WTC11 (cell line): ENCODE measurements around the gene HS2ST1.

Source experiments
- ELF4 ChIP-seq: sonication (generic); formaldehyde crosslinking; IDR thresholded peaks from 2 replicates; pipeline ENCODE4 v1.8.1; 2022; ENCODE audit warnings: low read depth, mild to moderate bottlenecking, moderate library complexity, missing genetic modification reagents
- FOXJ3 ChIP-seq: sonication (generic); formaldehyde crosslinking; IDR thresholded peaks from 2 replicates; pipeline ENCODE4 v1.9.0; 2021; ENCODE audit warnings: missing genetic modification reagents, mild to moderate bottlenecking, borderline replicate concordance
- MXD4 ChIP-seq: fragments of 250-450 bp; sonication (Bioruptor Pico); IDR thresholded peaks from 2 replicates; pipeline ENCODE4 v1.8.0; 2021; ENCODE audit warnings: mild to moderate bottlenecking, moderate library complexity, borderline replicate concordance
- MYBL2 ChIP-seq: sonication (generic); formaldehyde crosslinking; IDR thresholded peaks from 2 replicates; pipeline ENCODE4 v1.8.1; 2023; ENCODE audit warnings: mild to moderate bottlenecking, moderate library complexity, missing genetic modification reagents
- NFYB ChIP-seq: sonication (generic); formaldehyde crosslinking; conservative IDR thresholded peaks from 2 replicates; pipeline ENCODE4 v1.8.0; 2022; ENCODE audit warnings: low read depth, missing genetic modification reagents
- ZNF263 ChIP-seq: sonication (generic); formaldehyde crosslinking; IDR thresholded peaks from 2 replicates; pipeline ENCODE4 v1.8.1; 2022; ENCODE audit warnings: low read depth, mild to moderate bottlenecking, moderate library complexity, missing genetic modification reagents
- ZNF423 ChIP-seq: fragments of 250-450 bp; sonication (Bioruptor Pico); IDR thresholded peaks from 2 replicates; pipeline ENCODE4 v2.1.2; 2022; ENCODE audit warnings: mild to moderate bottlenecking, moderate library complexity
- TF ChIP-seq, protein P1 (sequence below): fragments of 200-600 bp; IDR thresholded peaks from 2 replicates; pipeline ENCODE4 v1.8.0; 2022; ENCODE audit warnings: antibody characterized with exemption
- TF ChIP-seq, protein P2 (sequence below): sonication (generic); formaldehyde crosslinking; IDR thresholded peaks from 2 replicates; pipeline ENCODE4 v1.8.1; 2022; ENCODE audit warnings: mild to moderate bottlenecking, missing genetic modification reagents, moderate library complexity, borderline replicate concordance
- TF ChIP-seq, protein P3 (sequence below): sonication (generic); formaldehyde crosslinking; IDR thresholded peaks from 2 replicates; pipeline ENCODE4 v1.8.1; 2023; ENCODE audit warnings: mild to moderate bottlenecking, missing genetic modification reagents

DNA sequence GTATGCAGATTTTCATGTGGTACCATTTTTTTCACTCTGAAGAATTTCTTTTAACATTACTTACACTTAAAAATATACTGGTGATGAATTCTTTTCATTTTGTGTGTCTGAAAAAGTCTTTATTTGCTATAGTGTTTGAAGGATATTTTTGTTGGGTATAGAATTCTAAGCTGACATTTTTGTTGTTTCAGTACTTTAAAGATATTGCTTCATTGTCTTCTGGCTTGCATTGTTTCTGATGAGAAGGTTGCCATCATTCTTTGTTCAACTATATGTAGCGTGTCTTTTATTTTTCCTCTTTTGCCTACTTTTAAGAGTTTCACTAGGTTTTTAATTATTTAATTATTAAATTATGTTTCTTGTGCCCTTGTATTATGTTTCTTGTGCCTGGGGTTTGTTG lies 8.0 kb downstream of the HS2ST1 start:
- TF ChIP-seq, protein P1, sequence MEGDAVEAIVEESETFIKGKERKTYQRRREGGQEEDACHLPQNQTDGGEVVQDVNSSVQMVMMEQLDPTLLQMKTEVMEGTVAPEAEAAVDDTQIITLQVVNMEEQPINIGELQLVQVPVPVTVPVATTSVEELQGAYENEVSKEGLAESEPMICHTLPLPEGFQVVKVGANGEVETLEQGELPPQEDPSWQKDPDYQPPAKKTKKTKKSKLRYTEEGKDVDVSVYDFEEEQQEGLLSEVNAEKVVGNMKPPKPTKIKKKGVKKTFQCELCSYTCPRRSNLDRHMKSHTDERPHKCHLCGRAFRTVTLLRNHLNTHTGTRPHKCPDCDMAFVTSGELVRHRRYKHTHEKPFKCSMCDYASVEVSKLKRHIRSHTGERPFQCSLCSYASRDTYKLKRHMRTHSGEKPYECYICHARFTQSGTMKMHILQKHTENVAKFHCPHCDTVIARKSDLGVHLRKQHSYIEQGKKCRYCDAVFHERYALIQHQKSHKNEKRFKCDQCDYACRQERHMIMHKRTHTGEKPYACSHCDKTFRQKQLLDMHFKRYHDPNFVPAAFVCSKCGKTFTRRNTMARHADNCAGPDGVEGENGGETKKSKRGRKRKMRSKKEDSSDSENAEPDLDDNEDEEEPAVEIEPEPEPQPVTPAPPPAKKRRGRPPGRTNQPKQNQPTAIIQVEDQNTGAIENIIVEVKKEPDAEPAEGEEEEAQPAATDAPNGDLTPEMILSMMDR, result no peak
- no peak for TF ChIP-seq NFYB
- no peak for TF ChIP-seq ZNF423
- TF ChIP-seq, protein P2, sequence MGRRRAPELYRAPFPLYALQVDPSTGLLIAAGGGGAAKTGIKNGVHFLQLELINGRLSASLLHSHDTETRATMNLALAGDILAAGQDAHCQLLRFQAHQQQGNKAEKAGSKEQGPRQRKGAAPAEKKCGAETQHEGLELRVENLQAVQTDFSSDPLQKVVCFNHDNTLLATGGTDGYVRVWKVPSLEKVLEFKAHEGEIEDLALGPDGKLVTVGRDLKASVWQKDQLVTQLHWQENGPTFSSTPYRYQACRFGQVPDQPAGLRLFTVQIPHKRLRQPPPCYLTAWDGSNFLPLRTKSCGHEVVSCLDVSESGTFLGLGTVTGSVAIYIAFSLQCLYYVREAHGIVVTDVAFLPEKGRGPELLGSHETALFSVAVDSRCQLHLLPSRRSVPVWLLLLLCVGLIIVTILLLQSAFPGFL (CRISPR knock-in tag), result no peak
- TF ChIP-seq MXD4 (CRISPR knock-in tag), result no peak
- no peak for TF ChIP-seq ZNF263
- TF ChIP-seq, protein P3, sequence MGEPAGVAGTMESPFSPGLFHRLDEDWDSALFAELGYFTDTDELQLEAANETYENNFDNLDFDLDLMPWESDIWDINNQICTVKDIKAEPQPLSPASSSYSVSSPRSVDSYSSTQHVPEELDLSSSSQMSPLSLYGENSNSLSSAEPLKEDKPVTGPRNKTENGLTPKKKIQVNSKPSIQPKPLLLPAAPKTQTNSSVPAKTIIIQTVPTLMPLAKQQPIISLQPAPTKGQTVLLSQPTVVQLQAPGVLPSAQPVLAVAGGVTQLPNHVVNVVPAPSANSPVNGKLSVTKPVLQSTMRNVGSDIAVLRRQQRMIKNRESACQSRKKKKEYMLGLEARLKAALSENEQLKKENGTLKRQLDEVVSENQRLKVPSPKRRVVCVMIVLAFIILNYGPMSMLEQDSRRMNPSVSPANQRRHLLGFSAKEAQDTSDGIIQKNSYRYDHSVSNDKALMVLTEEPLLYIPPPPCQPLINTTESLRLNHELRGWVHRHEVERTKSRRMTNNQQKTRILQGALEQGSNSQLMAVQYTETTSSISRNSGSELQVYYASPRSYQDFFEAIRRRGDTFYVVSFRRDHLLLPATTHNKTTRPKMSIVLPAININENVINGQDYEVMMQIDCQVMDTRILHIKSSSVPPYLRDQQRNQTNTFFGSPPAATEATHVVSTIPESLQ (CRISPR knock-in tag), result no peak
- TF ChIP-seq MYBL2 (CRISPR knock-in tag), result no peak
- no peak for TF ChIP-seq ELF4 (CRISPR knock-in tag)
- TF ChIP-seq FOXJ3, result no peak
